Keratinocyte (primary cell): Measurements from ENCODE around the gene CNNM1. TPM values are rescaled to one million over a fixed set of nuclear protein-coding genes. Genes with fewer than 3 reads are reported as not detected.

ENCODE experiments used
- DNase-seq: peaks from one replicate; pipeline ENCODE4 v3.0.0-alpha.2; 2011; ENCODE audit warnings: low read depth, missing footprints, low spot score
- FAIRE-seq: peaks from 2 replicates; lab custom pipeline; 2011; peaks lifted over from hg19 to GRCh38; lab: Jason Lieb, UNC
- H2AFZ ChIP-seq: 2 replicates; pipeline ENCODE4 v1.6.0; 2012; ENCODE audit warnings: low read length, control low read depth, inconsistent platforms; ENCODE audit not compliant: control insufficient read depth
- H3K27ac ChIP-seq: 2 replicates; pipeline ENCODE4 v1.5.1; 2011; ENCODE audit warnings: low read length; ENCODE audit not compliant: control insufficient read depth, insufficient read depth
- H3K27me3 ChIP-seq: 3 replicates; pipeline ENCODE4 v1.6.0; 2011; ENCODE audit warnings: low read length; ENCODE audit not compliant: control insufficient read depth, insufficient read depth; ENCODE audit errors: extremely low read depth
- H3K36me3 ChIP-seq, 2 experiments: 2 replicates in 1 of 2; 3 replicates in 1 of 2; pipeline ENCODE4 v1.5.1; 2011; ENCODE audit warnings: low read length in 2 of 2, mild to moderate bottlenecking in 1 of 2; ENCODE audit not compliant: control insufficient read depth in 2 of 2, insufficient read depth in 2 of 2; ENCODE audit errors: extremely low read depth in 1 of 2
- H3K4me1 ChIP-seq: 3 replicates; pipeline ENCODE4 v1.5.1; 2011; ENCODE audit warnings: low read length; ENCODE audit not compliant: control insufficient read depth, insufficient read depth; ENCODE audit errors: extremely low read depth
- H3K4me2 ChIP-seq: 3 replicates; pipeline ENCODE4 v1.6.0; 2011; ENCODE audit warnings: low read depth, low read length; ENCODE audit not compliant: control insufficient read depth, insufficient read depth; ENCODE audit errors: extremely low read depth
- H3K4me3 ChIP-seq, 3 experiments: fragments of 200-600 bp in 1 of 3; sonication (generic) in 1 of 3; 2 replicates in 2 of 3; 3 replicates in 1 of 3; pipeline ENCODE4 v1.5.1; 2011 to 2016; ENCODE audit warnings: low read length in 3 of 3, mild to moderate bottlenecking in 3 of 3, control low read depth in 2 of 3, inconsistent platforms in 1 of 3, low read depth in 1 of 3, mixed read lengths in 1 of 3, mixed run types in 1 of 3, moderate library complexity in 1 of 3; ENCODE audit not compliant: control insufficient read depth in 2 of 3, insufficient read depth in 2 of 3; ENCODE audit errors: extremely low read depth in 1 of 3
- H3K79me2 ChIP-seq: 2 replicates; pipeline ENCODE4 v1.6.0; 2012; ENCODE audit warnings: low read length; ENCODE audit not compliant: control insufficient read depth, insufficient read depth
- H3K9ac ChIP-seq: 3 replicates; pipeline ENCODE4 v1.6.0; 2011; ENCODE audit warnings: low read length; ENCODE audit not compliant: control insufficient read depth, insufficient read depth; ENCODE audit errors: extremely low read depth
- H3K9me1 ChIP-seq: 3 replicates; pipeline ENCODE4 v1.6.0; 2011; ENCODE audit warnings: low read length; ENCODE audit not compliant: control insufficient read depth, insufficient read depth; ENCODE audit errors: extremely low read depth
- H3K9me3 ChIP-seq: 2 replicates; pipeline ENCODE4 v1.5.1; 2012; ENCODE audit warnings: low read depth, low read length; ENCODE audit not compliant: control insufficient read depth
- H4K20me1 ChIP-seq: 3 replicates; pipeline ENCODE4 v1.6.0; 2011; ENCODE audit warnings: low read length; ENCODE audit not compliant: control insufficient read depth, insufficient read depth; ENCODE audit errors: extremely low read depth
- EZH2 ChIP-seq: IDR thresholded peaks from one replicate; pipeline ENCODE4 v1.6.1; 2012; ENCODE audit warnings: inconsistent platforms, mild to moderate bottlenecking, low read length, moderate library complexity
- dilution Hi-C: fragments of 300-500 bp; cut with MboI; formaldehyde crosslinking; loops from one replicate; pipeline ENCODE4 v1.7.0; 2020; ENCODE audit warnings: low sequenced_read_pairs; ENCODE audit not compliant: extremely low pct_ligation_motif_present
- polyA plus RNA-seq, 5 experiments: library from polyadenylated mRNA; depleted of rRNA in 3 of 5; stranded (reverse) in 3 of 5; stranded (forward) in 1 of 5; unstranded in 1 of 5; fragments of >200 nt; gene quantifications; 1 replicate in 1 of 5; 2 replicates in 3 of 5; 3 replicates in 1 of 5; pipeline versions ENCODE4 v1.2.1 to v1.2.3, GENCODE V29; 2011 to 2012; ENCODE audit warnings: missing spikeins in 2 of 5, low read depth in 1 of 5, low replicate concordance in 1 of 5
- TF ChIP-seq, protein P1 (sequence below), 3 experiments: IDR thresholded peaks in 1 of 3; conservative IDR thresholded peaks in 1 of 3; optimal IDR thresholded peaks in 1 of 3; 2 replicates in 2 of 3; 3 replicates in 1 of 3; pipeline versions ENCODE3 to v1.5.1; 2011; ENCODE audit warnings: low read length in 3 of 3, mild to moderate bottlenecking in 3 of 3, moderate library complexity in 2 of 3, control low read depth in 1 of 3, inconsistent platforms in 1 of 3; ENCODE audit not compliant: insufficient read depth in 2 of 3; ENCODE audit errors: extremely low read depth in 1 of 3

The CNNM1 gene
- polyA plus RNA-seq, 1 donor (not counting 4 experiments of a cell fraction or from before 2014, with no cell fraction given), result 0.83 TPM

DNA sequence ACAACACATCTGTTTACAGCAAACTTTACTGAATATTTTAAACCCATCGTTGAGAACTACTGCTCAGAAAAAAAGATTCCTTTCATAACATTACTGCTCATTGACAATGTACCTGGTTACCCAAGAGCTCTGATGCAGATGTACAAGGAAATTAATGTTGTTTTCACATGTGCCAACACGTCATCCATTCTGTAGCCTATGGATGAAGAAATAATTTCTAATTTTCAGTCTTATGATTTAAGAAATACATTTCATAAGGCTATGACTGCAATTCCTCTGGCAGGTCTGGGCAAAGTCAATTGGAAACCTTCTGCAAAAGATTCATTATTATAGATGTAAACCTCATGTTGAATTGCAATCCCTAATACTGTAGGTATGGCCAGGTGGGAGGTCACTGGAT lies 16.7 kb upstream of the CNNM1 start:
- Histone ChIP-seq H4K20me1 (no peaks in the 10 kb centered on the region), H3K9me3 (no peaks in the 10 kb centered on the region), H3K36me3 (no peaks in the 10 kb centered on the region), H3K9me1 (no peaks in the 10 kb centered on the region), H3K4me2 (no peak overlapping the region), H3K4me3 (no peak overlapping the region), H3K4me1 (no peaks in the 10 kb centered on the region), H2AFZ (no peak overlapping the region), H3K79me2 (no peaks in the 10 kb centered on the region), H3K27me3 (no peaks in the 10 kb centered on the region), H3K27ac (no peak overlapping the region), H3K9ac (no peak overlapping the region)
- FAIRE-seq (no peak), DNase-seq (no peak)
- dilution Hi-C loops, result no loop called here
- TF ChIP-seq, protein P1, sequence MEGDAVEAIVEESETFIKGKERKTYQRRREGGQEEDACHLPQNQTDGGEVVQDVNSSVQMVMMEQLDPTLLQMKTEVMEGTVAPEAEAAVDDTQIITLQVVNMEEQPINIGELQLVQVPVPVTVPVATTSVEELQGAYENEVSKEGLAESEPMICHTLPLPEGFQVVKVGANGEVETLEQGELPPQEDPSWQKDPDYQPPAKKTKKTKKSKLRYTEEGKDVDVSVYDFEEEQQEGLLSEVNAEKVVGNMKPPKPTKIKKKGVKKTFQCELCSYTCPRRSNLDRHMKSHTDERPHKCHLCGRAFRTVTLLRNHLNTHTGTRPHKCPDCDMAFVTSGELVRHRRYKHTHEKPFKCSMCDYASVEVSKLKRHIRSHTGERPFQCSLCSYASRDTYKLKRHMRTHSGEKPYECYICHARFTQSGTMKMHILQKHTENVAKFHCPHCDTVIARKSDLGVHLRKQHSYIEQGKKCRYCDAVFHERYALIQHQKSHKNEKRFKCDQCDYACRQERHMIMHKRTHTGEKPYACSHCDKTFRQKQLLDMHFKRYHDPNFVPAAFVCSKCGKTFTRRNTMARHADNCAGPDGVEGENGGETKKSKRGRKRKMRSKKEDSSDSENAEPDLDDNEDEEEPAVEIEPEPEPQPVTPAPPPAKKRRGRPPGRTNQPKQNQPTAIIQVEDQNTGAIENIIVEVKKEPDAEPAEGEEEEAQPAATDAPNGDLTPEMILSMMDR (optimal IDR thresholded peaks at IDR 0.05 in 1 of 3, IDR thresholded peaks at IDR 0.05 in 1 of 3, conservative IDR thresholded peaks at IDR 0.05 in 1 of 3; ENCODE audit: extremely low read depth in 1 of 3, insufficient read depth in 2 of 3, low read length in 3 of 3), result no peak
- no peak for TF ChIP-seq EZH2

DNA sequence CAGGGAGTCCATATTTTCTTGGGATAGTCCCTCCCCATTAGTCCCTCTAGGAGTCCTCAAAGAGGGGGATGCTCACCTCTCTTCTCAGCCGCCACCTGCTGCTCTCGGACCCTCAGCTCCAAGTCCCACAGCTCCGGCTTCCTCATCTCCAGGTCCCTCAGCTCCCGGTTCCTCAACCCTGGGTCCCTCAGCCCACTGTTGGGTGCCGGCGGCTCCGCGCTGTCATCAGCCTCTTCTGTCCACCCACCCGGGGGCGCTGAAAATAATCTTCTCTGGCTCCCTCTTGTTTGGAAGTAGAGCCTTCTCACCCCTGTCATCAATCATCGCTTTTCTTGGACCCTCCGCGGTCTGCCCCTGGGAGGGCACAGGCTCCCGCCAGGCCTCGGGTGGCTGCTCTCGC lies 13.3 kb upstream of the CNNM1 start:
- FAIRE-seq, result no peak
- H2AFZ ChIP-seq, result no peak overlapping the region
- H4K20me1 ChIP-seq, result no peaks in the 10 kb centered on the region
- no peak for DNase-seq
- no peak overlapping the region for H3K27ac ChIP-seq
- TF ChIP-seq EZH2, result no peak
- TF ChIP-seq, protein P1 (optimal IDR thresholded peaks at IDR 0.05 in 1 of 3, IDR thresholded peaks at IDR 0.05 in 1 of 3, conservative IDR thresholded peaks at IDR 0.05 in 1 of 3; ENCODE audit: extremely low read depth in 1 of 3, insufficient read depth in 2 of 3, low read length in 3 of 3), result no peak
- no peak overlapping the region for H3K4me3 ChIP-seq
- no peaks in the 10 kb centered on the region for H3K27me3 ChIP-seq
- no peaks in the 10 kb centered on the region for H3K36me3 ChIP-seq
- H3K9ac ChIP-seq, result no peak overlapping the region
- no peaks in the 10 kb centered on the region for H3K79me2 ChIP-seq
- H3K4me1 ChIP-seq, result no peaks in the 10 kb centered on the region
- dilution Hi-C loops, result no loop called here
- H3K9me1 ChIP-seq, result no peaks in the 10 kb centered on the region
- H3K9me3 ChIP-seq, result no peaks in the 10 kb centered on the region
- no peak overlapping the region for H3K4me2 ChIP-seq
